ENCODE results near the gene ARF3. TPM values are rescaled to one million over a fixed set of nuclear protein-coding genes. Genes with fewer than 3 reads are reported as not detected.
A peak's percentile ranks its signal among the peaks of the same experiment; 100 is the strongest.

Gene ARF3
- total and polyA plus RNA-seq, 9 of the 15 experiments (the other 6 are each of a cell fraction or from before 2014, with no cell fraction given) = 5.9 to 170 (median 64.4) TPM

- no peak overlapping the region for H3K27ac ChIP-seq (ENCODE audit: extremely low read depth, low read depth, low read length)
- peak; percentile 98 for ATAC-seq
- peak overlapping the region in 1 of 2 experiments; percentile 1; a peak in 1 of 4 replicates for H3K9ac ChIP-seq (ENCODE audit: insufficient read depth in 1 of 2, low read depth in 2 of 2, low read length in 2 of 2)
- 8% methylated on average over 19 of the region's 19 CpGs for WGBS (ENCODE audit: insufficient coverage, low coverage, missing lambda C conversion rate)
- no peaks in the 10 kb centered on the region for H4K20me1 ChIP-seq (replicated peaks; ENCODE audit: control insufficient read depth, insufficient read depth, low read length)
- peaks cover 0 to 15% of the 10 kb centered on the region in 2 experiments; a peak in 3 of 5 replicates for H3K27me3 ChIP-seq (ENCODE audit: control insufficient read depth in 2 of 2, insufficient read depth in 2 of 2, low read length in 2 of 2)
- H3K4me2 ChIP-seq (ENCODE audit: insufficient read depth, low read length) = peak overlapping the region; percentile 68
- H3K36me3 ChIP-seq (ENCODE audit: control insufficient read depth, insufficient read depth, low read length) = no peaks in the 10 kb centered on the region
- intact Hi-C loops (cut with micrococcal nuclease) (no loop called here), in situ Hi-C loops (cut with MboI) (no loop called here)
- no peaks in the 10 kb centered on the region for H3K9me1 ChIP-seq (ENCODE audit: control insufficient read depth, insufficient read depth, low read length)
- no TSS peak for BruUV-seq (replicated peaks)
- H3K4me1 ChIP-seq (replicated peaks in 1 of 2; ENCODE audit: control insufficient read depth in 2 of 2, insufficient read depth in 2 of 2, low read length in 2 of 2) = no peaks in the 10 kb centered on the region; a peak in 1 of 5 replicates
- no peaks in the 10 kb centered on the region for H3K9me3 ChIP-seq (replicated peaks; ENCODE audit: control insufficient read depth, insufficient read depth, low read depth, low read length)
- peak overlapping the region; percentile 1; the same call in 1 of the 2 replicates for H2AFZ ChIP-seq (ENCODE audit: low read depth, low read length)
- peak overlapping the region; percentile 27; the same call in 1 of the 2 replicates for H3K4me3 ChIP-seq
- ChIA-PET CTCF (ENCODE audit: low intra/inter-chr PET ratio) (interaction anchor here (0.7 to 1.2 kb wide), 2 partner anchors 51 to 87 kb away, joined by 3 read pairs; no protein-coding TSS in a partner anchor), POLR2A (interaction anchor here (0.6 to 1.4 kb wide), 4 partner anchors 12 to 1048 kb away, joined by 3 to 4 read pairs (median 3); no protein-coding TSS in a partner anchor)
- FAIRE-seq = peak; percentile 86
- no peaks in the 10 kb centered on the region for H3K79me2 ChIP-seq (ENCODE audit: control insufficient read depth, insufficient read depth, low read length)
- DNase-seq (ENCODE audit: extremely low read depth in 1 of 4, low spot score in 3 of 4) = peak; percentile 79 to 87 (median 80)
- TF ChIP-seq ZZZ3 (IDR thresholded peaks at IDR 0.05) (no peak), MAX (CRISPR knock-in tag; IDR thresholded peaks at IDR 0.05) (no peak), RB1 (IDR thresholded peaks at IDR 0.05; ENCODE audit: low read depth) (0 out of 2 replicates have a peak, but pooled peaks have one; percentile 24), SAP30 (IDR thresholded peaks at IDR 0.05; ENCODE audit: borderline replicate concordance, insufficient read depth, low read depth, low read length, poor library complexity, severe bottlenecking) (peak; percentile 40), HMG20B (CRISPR knock-in tag; IDR thresholded peaks at IDR 0.05) (no peak), CCAR2 (IDR thresholded peaks at IDR 0.05; ENCODE audit: low read depth, low read length) (no peak), BCL6 (CRISPR knock-in tag; IDR thresholded peaks at IDR 0.05) (no peak), MEIS2 (IDR thresholded peaks at IDR 0.05; ENCODE audit: partially characterized antibody) (no peak), TFAP4 (CRISPR knock-in tag; IDR thresholded peaks at IDR 0.05; ENCODE audit: borderline replicate concordance) (peak; percentile 30; the same call in 1 of the 2 replicates), FOXM1 (IDR thresholded peaks at IDR 0.05; ENCODE audit: low read depth) (peak; percentile 36; the same call in 1 of the 2 replicates), FOXM1 (CRISPR knock-in tag; IDR thresholded peaks at IDR 0.05; ENCODE audit: low read depth) (no peak), ID3 (CRISPR knock-in tag; IDR thresholded peaks at IDR 0.05) (no peak), ID3 (tag; IDR thresholded peaks at IDR 0.05) (no peak), ESRRB (CRISPR knock-in tag; IDR thresholded peaks at IDR 0.05; ENCODE audit: borderline replicate concordance) (no peak), YY1 (IDR thresholded peaks at IDR 0.05; ENCODE audit: borderline replicate concordance in 1 of 3, control insufficient read depth in 1 of 3, extremely low read depth in 1 of 3, insufficient read depth in 3 of 3, insufficient read length in 1 of 3, insufficient replicate concordance in 2 of 3, low read depth in 1 of 3, low read length in 2 of 3) (peak in 1 of 3 experiments; percentile 32), SFPQ (IDR thresholded peaks at IDR 0.05; ENCODE audit: low read depth, low read length) (no peak), TCFL5 (CRISPR knock-in tag; conservative IDR thresholded peaks at IDR 0.05) (no peak), BRCA1 (IDR thresholded peaks at IDR 0.05) (no peak), BRCA1 (CRISPR knock-in tag; IDR thresholded peaks at IDR 0.05) (no peak)
Measured at GRCh38 chr12:48903982-48904411, 53.3 kb downstream of the ARF3 start.

All from K562 (cell line).